Activated naive CD4-positive, alpha-beta T cell treated with anti-CD3 and anti-CD28 coated beads, Interleukin-2, amount 50 U/mL, for 72 hours (primary cell): ENCODE results near the gene FUS. TPM values are rescaled to one million over a fixed set of nuclear protein-coding genes. Genes with fewer than 3 reads are reported as not detected.
A peak's percentile ranks its signal among the peaks of the same experiment; 100 is the strongest.

Experiments
- ATAC-seq, 2 donors: fragments of 150-1000 bp; cut with Tn5 transposase; 2 replicates each; pipeline ENCODE4 v1.10.0; 2021; ENCODE audit warnings: mild to moderate bottlenecking in 2 of 2, moderate library complexity in 2 of 2
- DNase-seq, 2 donors: peaks; one replicate each; pipeline ENCODE4 v3.0.0; 2021 to 2022; ENCODE audit warnings: low spot score in 2 of 2
- H3K27ac Mint-ChIP-seq, 2 donors: one replicate each; pipeline ENCODE4 v1.8.0; 2022; ENCODE audit warnings: mild to moderate bottlenecking in 2 of 2, mixed read lengths in 2 of 2
- H3K36me3 Mint-ChIP-seq, 2 donors: one replicate each; pipeline ENCODE4 v1.8.0; 2022; ENCODE audit warnings: mixed read lengths in 2 of 2
- H3K9me3 Mint-ChIP-seq, 2 donors: one replicate each; pipeline ENCODE4 v1.8.0; 2022; ENCODE audit warnings: mixed read lengths in 2 of 2
- total RNA-seq, 2 donors: library from RNA; stranded (reverse); gene quantifications; one replicate each; pipeline ENCODE4 v1.2.3, GENCODE V29; 2022

FUS gene
- total RNA-seq, 2 donors from 2014 or later, result 486 to 763 TPM

- H3K27ac Mint-ChIP-seq, result no peak overlapping the region
- ATAC-seq, result no peak
- no peak for DNase-seq
- H3K36me3 Mint-ChIP-seq, result peaks cover 0 to under 1% of the 10 kb centered on the region in 2 donors
- no peaks in the 10 kb centered on the region for H3K9me3 Mint-ChIP-seq
Measured at GRCh38 chr16:31206776-31207175, 26.8 kb downstream of the FUS start.

DNA sequence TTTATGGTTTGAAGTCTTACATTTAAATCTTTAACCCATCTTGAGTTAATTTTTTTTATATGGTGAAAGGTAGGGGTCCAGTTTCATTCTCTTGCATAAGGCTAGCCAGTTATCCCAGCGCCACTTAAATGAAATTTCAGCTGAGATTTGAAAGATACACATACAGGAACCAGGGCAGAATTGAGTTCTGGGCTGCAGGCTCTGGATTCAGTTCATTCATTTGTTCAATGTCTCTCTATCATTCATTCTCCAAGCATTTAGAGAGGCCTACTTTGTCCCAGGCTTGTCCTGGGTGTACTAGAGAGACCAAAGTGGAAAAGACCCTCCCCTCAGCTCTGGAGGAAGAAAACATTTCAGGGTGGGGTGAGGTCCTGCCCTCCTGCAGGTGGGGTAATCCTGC is 33.4 kb downstream of the FUS start:
- no peak for DNase-seq
- no peaks in the 10 kb centered on the region for H3K9me3 Mint-ChIP-seq
- no peak overlapping the region for H3K27ac Mint-ChIP-seq
- ATAC-seq, result no peak
- H3K36me3 Mint-ChIP-seq, result no peaks in the 10 kb centered on the region

GRCh38 chr16:31213877-31214707 is 34.2 kb downstream of the FUS start, which contains the start of gene TRIM72:
TRIM72 (plus strand) TSS chr16:31214119; CDS start chr16:31214739, 620 bp downstream.
- H3K9me3 Mint-ChIP-seq, result no peaks in the 10 kb centered on the region
- ATAC-seq, result no peak
- no peak within 1 kb of the TSS for H3K27ac Mint-ChIP-seq
- DNase-seq, result no peak
- no peaks in the 10 kb centered on the region for H3K36me3 Mint-ChIP-seq

DNA sequence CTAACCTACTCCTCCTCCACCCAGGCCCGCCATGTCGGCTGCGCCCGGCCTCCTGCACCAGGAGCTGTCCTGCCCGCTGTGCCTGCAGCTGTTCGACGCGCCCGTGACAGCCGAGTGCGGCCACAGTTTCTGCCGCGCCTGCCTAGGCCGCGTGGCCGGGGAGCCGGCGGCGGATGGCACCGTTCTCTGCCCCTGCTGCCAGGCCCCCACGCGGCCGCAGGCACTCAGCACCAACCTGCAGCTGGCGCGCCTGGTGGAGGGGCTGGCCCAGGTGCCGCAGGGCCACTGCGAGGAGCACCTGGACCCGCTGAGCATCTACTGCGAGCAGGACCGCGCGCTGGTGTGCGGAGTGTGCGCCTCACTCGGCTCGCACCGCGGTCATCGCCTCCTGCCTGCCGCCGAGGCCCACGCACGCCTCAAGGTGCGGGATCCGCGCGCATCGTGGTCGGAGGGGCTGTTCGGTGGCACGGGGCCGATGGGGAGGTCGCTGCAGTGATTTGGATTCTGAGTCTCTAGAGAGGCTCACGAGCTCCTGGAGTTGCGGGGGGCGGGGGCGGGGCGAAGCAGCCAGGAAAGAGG is 34.9 kb downstream of the FUS start:
- Mint-ChIP-seq H3K36me3 (no peaks in the 10 kb centered on the region), H3K9me3 (no peaks in the 10 kb centered on the region), H3K27ac (no peak overlapping the region)
- DNase-seq (no peak), ATAC-seq (peak; percentile 6 to 15)

DNA sequence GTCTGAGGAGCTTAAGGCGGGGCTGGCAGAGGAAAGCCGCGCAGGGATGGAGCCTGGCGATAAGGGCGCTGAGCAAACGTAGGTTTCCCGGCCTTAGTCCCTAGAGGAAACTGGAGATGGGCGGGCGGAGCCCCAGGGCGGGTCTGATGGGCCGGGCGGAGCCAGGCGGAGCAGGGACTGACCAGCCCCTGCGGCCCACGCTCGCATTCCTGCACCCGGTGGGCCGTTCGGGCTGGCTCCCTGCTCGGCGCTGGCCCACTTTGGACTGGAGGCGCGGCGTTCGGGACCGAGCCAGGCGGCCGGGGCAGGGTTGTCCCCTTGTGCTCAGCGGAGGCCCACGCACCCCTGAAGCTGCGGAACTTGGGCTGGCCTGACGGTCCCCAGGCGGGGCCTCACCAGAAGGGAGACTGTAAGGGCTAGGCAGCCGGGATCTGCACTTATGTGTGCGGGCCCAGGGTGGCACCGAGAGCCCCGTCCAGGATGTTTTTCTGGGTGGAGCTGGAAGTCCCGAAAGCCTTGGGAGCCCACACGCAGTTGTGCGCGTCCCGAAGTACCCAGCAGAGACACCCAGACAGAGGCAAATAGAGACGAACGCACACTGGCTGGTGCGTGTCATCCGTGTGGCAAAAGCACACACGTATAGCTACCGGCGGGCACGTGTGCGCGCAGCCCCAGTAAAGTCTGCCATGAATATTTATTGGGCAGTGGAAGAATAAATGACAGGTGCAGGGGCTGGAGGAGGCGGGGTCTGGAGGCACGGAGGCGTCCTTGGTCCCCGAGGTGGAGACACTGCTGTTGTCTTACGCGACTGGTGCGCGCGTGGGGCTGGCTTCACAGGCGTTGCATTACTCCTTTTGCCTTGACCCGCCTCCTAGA is 35.6 kb downstream of the FUS start:
- ATAC-seq, result peak; percentile 36 to 56
- Mint-ChIP-seq H3K9me3 (no peaks in the 10 kb centered on the region), H3K36me3 (no peaks in the 10 kb centered on the region), H3K27ac (no peak overlapping the region)
- DNase-seq, result no peak

DNA sequence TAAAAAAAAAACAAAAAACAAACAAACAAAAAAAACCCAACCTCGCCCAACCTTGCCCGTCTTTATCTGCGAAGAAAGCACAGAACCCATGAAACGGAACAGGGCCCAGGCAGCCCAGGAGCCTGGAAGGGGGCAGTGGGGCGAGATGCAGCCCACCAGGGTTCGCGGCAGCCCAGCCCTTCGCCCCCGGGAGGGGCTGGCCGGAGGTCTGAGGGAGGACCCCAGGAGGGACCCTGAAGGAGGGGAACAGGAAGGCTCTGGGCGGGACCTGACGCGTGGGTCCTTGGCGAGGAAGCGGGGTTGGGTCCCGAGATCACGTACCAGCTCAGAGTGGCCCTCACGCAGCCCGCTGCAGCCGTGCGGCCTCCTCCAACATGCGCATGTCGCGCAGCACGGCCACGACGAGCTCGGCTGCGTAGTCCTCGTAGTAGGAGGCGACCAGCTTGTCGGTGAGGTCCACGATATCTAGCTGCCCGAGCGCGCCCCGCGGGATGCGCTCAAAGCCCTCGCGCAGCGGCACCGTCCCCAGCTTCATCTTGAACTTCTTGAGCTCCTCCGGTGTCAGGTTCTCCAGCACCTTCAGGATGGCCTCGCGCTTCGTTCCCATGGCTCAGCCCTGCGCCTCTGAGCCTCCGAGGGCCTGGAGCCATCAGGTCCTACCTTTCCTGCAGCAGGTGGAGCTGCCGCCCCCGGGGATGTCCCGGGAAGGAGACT is 36.6 kb downstream of the FUS start, which contains the start of gene PYDC1:
TSS of gene PYDC1 (minus strand) at position 714 of the 714 bp plus-strand sequence. CDS start at position 607, 107 bp downstream.
- no peaks in the 10 kb centered on the region for H3K36me3 Mint-ChIP-seq
- ATAC-seq, result peak; percentile 25 to 28
- no peak within 1 kb of the TSS for H3K27ac Mint-ChIP-seq
- H3K9me3 Mint-ChIP-seq, result no peaks in the 10 kb centered on the region
- DNase-seq, result no peak

DNA sequence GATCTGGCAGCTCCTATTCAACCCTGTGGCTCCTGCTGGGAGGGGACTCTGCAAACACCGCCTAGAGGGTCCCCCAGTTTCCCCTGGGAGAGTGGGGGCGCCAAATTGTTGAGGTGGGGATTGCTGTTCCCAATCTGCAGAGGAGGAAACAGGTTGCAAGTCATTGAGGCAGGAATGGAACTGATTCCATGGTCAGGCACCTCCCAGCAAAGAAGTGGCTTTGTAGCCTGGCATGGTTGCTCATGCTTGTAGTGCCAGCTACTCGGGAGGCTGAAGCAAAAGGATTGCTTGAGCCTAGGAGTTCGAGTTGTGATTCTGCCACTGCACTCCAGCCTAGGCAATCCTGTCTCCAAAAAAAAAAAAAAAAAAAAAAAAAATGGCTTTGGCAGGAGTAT is 37.2 kb downstream of the FUS start:
- ATAC-seq (no peak), DNase-seq (no peak)
- Mint-ChIP-seq H3K36me3 (no peaks in the 10 kb centered on the region), H3K27ac (no peak overlapping the region), H3K9me3 (no peaks in the 10 kb centered on the region)

GRCh38 chr16:31219154-31219741 is 39.3 kb downstream of the FUS start:
- H3K27ac Mint-ChIP-seq, result no peak overlapping the region
- no peaks in the 10 kb centered on the region for H3K36me3 Mint-ChIP-seq
- H3K9me3 Mint-ChIP-seq, result no peaks in the 10 kb centered on the region
- DNase-seq (no peak), ATAC-seq (no peak)

DNA sequence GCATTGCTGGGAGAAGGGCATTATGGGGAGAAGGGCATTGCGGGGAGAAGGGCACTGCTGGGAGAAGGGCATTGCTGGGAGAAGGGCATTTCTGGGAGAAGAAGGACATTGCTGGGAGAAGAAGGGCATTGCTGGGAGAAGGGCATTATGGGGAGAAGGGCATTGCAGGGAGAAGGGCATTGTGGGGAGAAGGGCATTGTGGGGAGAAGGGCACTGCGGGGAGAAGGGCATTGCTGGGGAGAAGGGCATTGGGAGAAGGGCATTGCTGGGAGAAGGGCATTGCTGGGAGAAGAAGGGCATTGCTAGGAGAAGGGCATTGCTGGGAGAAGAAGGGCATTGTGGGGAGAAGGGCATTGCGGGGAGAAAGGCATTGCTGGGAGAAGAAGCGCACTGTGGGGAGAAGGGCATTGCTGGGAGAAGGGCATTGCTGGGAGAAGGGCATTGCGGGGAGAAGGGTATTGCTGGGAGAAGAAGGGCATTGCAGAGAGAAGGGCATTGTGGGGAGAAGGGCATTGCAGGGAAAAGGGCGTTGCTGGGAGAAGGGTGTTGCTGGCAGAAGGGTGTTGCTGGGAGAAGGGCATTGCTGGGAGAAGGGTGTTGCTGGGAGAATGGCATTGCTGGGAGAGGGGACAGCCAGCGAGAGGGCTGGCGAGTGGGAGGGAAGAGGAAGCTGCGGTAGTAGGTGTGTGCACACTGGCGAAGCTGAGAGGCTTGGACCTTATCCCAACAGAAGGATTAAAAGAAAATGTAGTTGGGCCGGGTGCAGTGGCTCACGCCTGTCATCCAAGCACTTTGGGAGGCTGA is 41.6 kb downstream of the FUS start:
- H3K36me3 Mint-ChIP-seq, result no peaks in the 10 kb centered on the region

DNA sequence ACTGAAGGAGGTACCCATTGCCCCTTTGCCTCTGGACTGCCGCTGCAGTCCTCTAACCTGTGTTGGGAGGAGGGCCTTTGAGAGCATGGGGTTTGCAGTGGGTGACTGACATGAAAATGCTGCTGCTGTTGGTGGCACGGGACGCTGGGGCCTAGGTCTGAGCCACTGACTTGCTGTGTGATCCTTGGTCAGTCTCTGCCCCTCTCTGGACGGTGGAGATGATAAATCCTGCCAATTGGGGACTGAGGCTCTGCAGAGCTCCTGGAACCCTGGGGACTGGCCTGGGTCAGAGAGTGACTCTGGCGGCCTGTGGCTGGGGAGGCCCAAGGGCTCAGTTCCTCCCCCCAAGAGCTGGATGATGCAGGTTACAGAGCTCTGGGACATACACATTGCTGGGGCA is 43.1 kb downstream of the FUS start:
- peak overlapping the region in 1 of 2 donors; percentile 14 for H3K27ac Mint-ChIP-seq
- no peaks in the 10 kb centered on the region for H3K9me3 Mint-ChIP-seq
- H3K36me3 Mint-ChIP-seq, result no peaks in the 10 kb centered on the region
- ATAC-seq, result no peak
- DNase-seq, result no peak

More for the DNA sequence above, 41.6 kb downstream of the FUS start:
- H3K9me3 Mint-ChIP-seq, result no peaks in the 10 kb centered on the region
- DNase-seq, result no peak
- no peak for ATAC-seq
- no peak overlapping the region for H3K27ac Mint-ChIP-seq

GRCh38 chr16:31224092-31224955 is 44.4 kb downstream of the FUS start:
- Mint-ChIP-seq H3K27ac (no peak overlapping the region), H3K36me3 (no peaks in the 10 kb centered on the region), H3K9me3 (no peaks in the 10 kb centered on the region)
- ATAC-seq, result no peak
- no peak for DNase-seq

GRCh38 chr16:31225193-31225592 is 45.3 kb downstream of the FUS start:
- H3K27ac Mint-ChIP-seq, result no peak overlapping the region
- ATAC-seq, result no peak
- no peaks in the 10 kb centered on the region for H3K9me3 Mint-ChIP-seq
- no peaks in the 10 kb centered on the region for H3K36me3 Mint-ChIP-seq
- DNase-seq, result no peak

DNA sequence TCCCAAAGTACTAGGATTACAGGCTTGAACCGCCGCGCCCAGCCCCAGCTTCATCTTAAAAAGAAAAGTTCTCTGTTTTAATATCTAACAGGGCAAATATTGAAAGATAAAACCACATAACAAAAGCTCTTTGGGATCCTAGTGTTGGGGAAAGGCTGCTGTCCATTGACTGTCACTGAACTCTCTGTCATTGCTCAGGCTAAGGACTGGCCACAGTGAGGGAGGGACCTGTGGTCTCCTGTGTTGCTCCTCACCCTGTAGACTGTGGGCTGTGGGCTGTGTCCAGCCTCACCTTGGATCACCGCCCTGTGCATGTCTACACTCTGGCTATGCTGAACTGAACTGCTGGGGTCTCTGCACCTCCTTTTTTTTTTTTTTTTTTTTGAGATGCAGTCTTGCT is 48.3 kb downstream of the FUS start:
- no peak for ATAC-seq
- H3K9me3 Mint-ChIP-seq, result no peaks in the 10 kb centered on the region
- no peaks in the 10 kb centered on the region for H3K36me3 Mint-ChIP-seq
- DNase-seq, result no peak
- H3K27ac Mint-ChIP-seq, result no peak overlapping the region

DNA sequence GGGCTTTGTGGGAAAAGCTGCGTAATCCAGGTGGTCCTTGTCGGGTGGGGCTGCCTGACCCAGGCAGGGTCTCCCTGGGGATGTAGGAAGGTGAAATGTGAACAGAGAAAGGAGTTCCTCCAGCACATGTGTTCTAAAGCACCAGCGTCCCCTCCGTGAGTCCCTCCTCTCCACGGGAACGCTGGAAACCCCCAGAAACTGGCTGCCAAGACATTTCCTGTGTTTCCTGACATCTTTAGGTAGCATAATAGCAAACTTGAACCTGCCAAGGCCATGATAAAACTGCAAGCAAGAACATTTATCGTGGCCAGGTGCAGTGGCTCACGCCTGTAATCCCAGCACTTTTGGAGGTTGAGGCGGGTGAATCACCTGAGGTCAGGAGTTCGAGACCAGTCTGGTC is 49.6 kb downstream of the FUS start:
- ATAC-seq, result no peak
- H3K27ac Mint-ChIP-seq, result no peak overlapping the region
- peaks cover 4 to 5% of the 10 kb centered on the region in 2 donors for H3K9me3 Mint-ChIP-seq
- no peaks in the 10 kb centered on the region for H3K36me3 Mint-ChIP-seq
- DNase-seq, result no peak

DNA sequence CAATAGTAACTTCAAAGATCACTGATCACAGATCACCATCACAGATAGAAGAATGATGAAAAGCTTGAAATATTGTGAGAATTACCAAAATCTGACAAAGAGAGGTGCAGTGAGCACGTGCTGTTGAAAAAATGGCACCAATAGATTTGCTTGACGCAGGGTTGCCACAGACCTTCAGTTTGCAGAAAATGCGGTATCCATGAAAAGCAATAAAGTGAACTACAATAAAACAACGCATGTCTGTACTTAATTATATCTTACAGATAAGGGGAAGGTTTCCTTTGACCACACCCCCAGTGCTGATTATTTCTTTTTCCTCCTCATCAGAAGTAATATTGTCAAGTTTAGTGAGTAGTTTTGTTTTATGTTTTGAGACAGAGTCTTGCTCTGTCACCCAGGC is 58.1 kb downstream of the FUS start:
- H3K36me3 Mint-ChIP-seq, result no peaks in the 10 kb centered on the region
- no peak overlapping the region for H3K27ac Mint-ChIP-seq
- H3K9me3 Mint-ChIP-seq, result peaks cover 4 to 5% of the 10 kb centered on the region in 2 donors
- no peak for ATAC-seq
- DNase-seq, result no peak
